Naive B cell (primary cell): ENCODE results near the gene PSMD3. TPM values are rescaled to one million over a fixed set of nuclear protein-coding genes. Genes with fewer than 3 reads are reported as not detected.

Experiments used
- ATAC-seq, 2 donors: fragments of 150-1000 bp; cut with Tn5 transposase; 2 replicates each; pipeline ENCODE4 v1.10.0; 2021; ENCODE audit warnings: low read depth in 2 of 2, mild to moderate bottlenecking in 2 of 2, moderate library complexity in 2 of 2
- DNase-seq: peaks from one replicate; pipeline ENCODE4 v3.0.0; 2022
- H3K27ac Mint-ChIP-seq, 6 donors: one replicate each; pipeline ENCODE4 v1.8.0; 2020 to 2022; ENCODE audit warnings: mild to moderate bottlenecking in 6 of 6, mixed read lengths in 6 of 6, moderate library complexity in 5 of 6, inconsistent platforms in 2 of 6
- H3K27me3 Mint-ChIP-seq, 3 donors: one replicate each; pipeline ENCODE4 v1.8.0; 2021 to 2022; ENCODE audit warnings: mixed read lengths in 3 of 3, mild to moderate bottlenecking in 1 of 3
- H3K36me3 Mint-ChIP-seq, 2 donors: one replicate each; pipeline ENCODE4 v1.8.0; 2020 to 2022; ENCODE audit warnings: mixed read lengths in 2 of 2, inconsistent platforms in 1 of 2, mild to moderate bottlenecking in 1 of 2
- H3K4me1 Mint-ChIP-seq, 3 donors: one replicate each; pipeline ENCODE4 v1.8.0; 2020 to 2022; ENCODE audit warnings: mixed read lengths in 3 of 3, inconsistent platforms in 1 of 3, mild to moderate bottlenecking in 1 of 3, moderate library complexity in 1 of 3
- H3K4me3 Mint-ChIP-seq, 8 donors: one replicate each; pipeline ENCODE4 v1.8.0; 2020 to 2022; ENCODE audit warnings: mild to moderate bottlenecking in 8 of 8, mixed read lengths in 8 of 8, moderate library complexity in 8 of 8, inconsistent platforms in 2 of 8
- H3K9me3 Mint-ChIP-seq, 7 donors: one replicate each; pipeline ENCODE4 v1.8.0; 2020 to 2022; ENCODE audit warnings: mixed read lengths in 7 of 7, mild to moderate bottlenecking in 5 of 7, inconsistent platforms in 2 of 7, moderate library complexity in 1 of 7
- polyA plus RNA-seq, 6 donors: library from polyadenylated mRNA; unstranded; fragments of 300-500 nt; fragmentation: Illumina TruSeq; gene quantifications; one replicate each; pipeline ENCODE4 v1.2.3, GENCODE V29; 2021; ENCODE audit warnings: low read depth in 6 of 6

PSMD3 gene
- polyA plus RNA-seq, 6 donors from 2014 or later, result 48.1 to 62.4 (median 52.3) TPM

DNA sequence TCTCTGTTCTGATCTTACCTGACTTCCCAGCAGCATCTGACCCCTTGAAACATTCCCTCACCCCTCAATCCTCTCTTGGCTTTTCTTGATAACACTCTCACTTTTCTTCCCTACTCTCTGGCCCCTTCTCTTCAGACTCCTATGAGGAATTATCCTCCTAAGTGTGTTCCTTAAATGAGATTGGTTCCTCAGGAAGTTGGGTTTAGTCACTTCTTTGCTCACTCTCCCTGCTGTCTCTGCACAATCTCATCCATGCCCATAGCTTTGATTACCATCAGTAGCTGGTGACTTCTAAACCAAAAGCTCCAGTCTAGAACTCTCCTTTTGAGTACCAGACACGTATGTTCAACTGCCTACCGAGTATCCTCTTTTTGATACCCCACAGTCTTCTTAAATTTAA, 60.6 kb downstream of the PSMD3 start:
- H3K4me3 Mint-ChIP-seq, result no peak overlapping the region
- no peaks in the 10 kb centered on the region for H3K36me3 Mint-ChIP-seq

More for the DNA sequence above, 60.6 kb downstream of the PSMD3 start:
- Mint-ChIP-seq H3K27ac (peak overlapping the region in 2 of 6 donors; percentile 2 to 3), H3K4me1 (peaks cover 0 to 7% (median 0%) of the 10 kb centered on the region in 3 donors), H3K9me3 (no peaks in the 10 kb centered on the region), H3K27me3 (no peaks in the 10 kb centered on the region)
- DNase-seq, result no peak
- no peak for ATAC-seq

Other genes starting within 250 kb of the PSMD3 start
- gene GRB7, start 242.9 kb upstream of the PSMD3 start, polyA plus RNA-seq, result under 1 TPM in 3 of 6 donors, not detected in 3; 0.23 to 0.65 (median 0.29) TPM
- 100 to 1,000 TPM in 1 of 6 donors, 10 to 100 TPM in 4, under 1 TPM in 1; 0.75 to 127 (median 39.8) TPM for gene IKZF3, start 116.5 kb upstream of the PSMD3 start, polyA plus RNA-seq
- gene ZPBP2, start 112.6 kb upstream of the PSMD3 start, polyA plus RNA-seq, result under 1 TPM in 5 of 6 donors, not detected in 1; 0.16 to 0.80 (median 0.38) TPM
- gene GSDMB, start 62.2 kb upstream of the PSMD3 start, polyA plus RNA-seq, result 1 to 10 TPM in 1 of 6 donors, under 1 TPM in 3, not detected in 2; 0.15 to 2.0 (median 0.31) TPM
- gene ORMDL3, start 53.2 kb upstream of the PSMD3 start, polyA plus RNA-seq, result 100 to 1,000 TPM in 3 of 6 donors, 10 to 100 TPM in 3; 71.8 to 181 (median 95.9) TPM
- gene LRRC3C, start 53.1 kb upstream of the PSMD3 start, polyA plus RNA-seq, result not detected
- gene GSDMA, start 17.8 kb upstream of the PSMD3 start, polyA plus RNA-seq, result under 1 TPM in 2 of 6 donors, not detected in 4; 0.19 to 0.21 TPM
- gene CSF3, start 34.6 kb downstream of the PSMD3 start, polyA plus RNA-seq, result not detected
- gene MED24, start 73.6 kb downstream of the PSMD3 start, polyA plus RNA-seq, result 10 to 100 TPM; 44.9 to 58.9 (median 47.6) TPM
- 1 to 10 TPM; 1.9 to 5.3 (median 4.7) TPM for gene THRA, start 82.2 kb downstream of the PSMD3 start, polyA plus RNA-seq
- gene NR1D1, start 119.8 kb downstream of the PSMD3 start, polyA plus RNA-seq, result 1 to 10 TPM in 5 of 6 donors, not detected in 1; 1.1 to 2.9 (median 2.1) TPM
- gene MSL1, start 141.2 kb downstream of the PSMD3 start, polyA plus RNA-seq, result 10 to 100 TPM in 2 of 6 donors, 1 to 10 TPM in 4; 7.7 to 13.1 (median 9.2) TPM
- gene CASC3, start 159.7 kb downstream of the PSMD3 start, polyA plus RNA-seq, result 10 to 100 TPM; 31.8 to 60.5 (median 44.5) TPM
- gene RAPGEFL1, start 196.7 kb downstream of the PSMD3 start, polyA plus RNA-seq, result under 1 TPM in 4 of 6 donors, not detected in 2; 0.10 to 0.56 (median 0.43) TPM
- 10 to 100 TPM in 3 of 6 donors, 1 to 10 TPM in 3; 2.9 to 11.4 (median 9.2) TPM for gene WIPF2, start 238.5 kb downstream of the PSMD3 start, polyA plus RNA-seq